ENCODE results near the gene USP21. TPM values are rescaled to one million over a fixed set of nuclear protein-coding genes. Genes with fewer than 3 reads are reported as not detected.

Gene USP21
- total and polyA plus RNA-seq, 8 donors = 7.9 to 25.3 (median 11.2) TPM

DNA sequence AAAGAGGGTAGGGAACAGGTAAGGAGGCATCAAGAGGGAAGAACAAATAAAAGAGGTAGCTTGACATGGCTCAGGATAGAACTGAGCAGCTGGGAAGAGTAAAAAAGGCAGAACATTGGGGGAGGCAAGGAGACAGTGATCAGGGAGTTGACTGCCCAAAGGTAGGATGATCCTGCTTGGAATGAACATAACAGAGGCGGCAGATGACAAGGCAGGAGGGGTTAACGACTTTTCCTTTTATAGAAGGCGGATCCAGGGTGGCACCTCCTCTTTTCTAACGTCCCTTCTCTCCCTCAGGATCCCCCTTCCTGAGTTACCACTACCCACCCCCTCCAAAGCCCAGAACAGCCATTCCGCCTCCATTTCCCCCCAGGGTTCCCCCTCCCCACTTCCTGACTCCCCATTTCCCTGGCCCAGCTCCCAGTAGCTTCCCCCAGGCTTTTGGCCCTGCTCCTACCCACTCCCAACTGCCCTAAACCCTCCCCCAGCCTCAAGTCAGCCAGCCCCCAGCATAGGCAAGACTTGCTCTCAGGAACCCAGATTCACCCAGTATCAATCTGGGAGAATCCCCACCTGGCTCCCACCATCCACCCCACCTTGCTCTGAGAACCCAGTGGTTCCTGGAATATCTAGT lies 40.3 kb downstream of the USP21 start:
- no peak for TF ChIP-seq CTCF (IDR thresholded peaks at IDR 0.05)
- no peak for ATAC-seq
- no peak for FAIRE-seq
- 58 to 80% methylated on average over 4 to 5 of the region's 5 CpGs for WGBS, 2 donors
- H3K4me3 ChIP-seq = no peak overlapping the region
- no peaks in the 10 kb centered on the region for H3K36me3 ChIP-seq
- no peaks in the 10 kb centered on the region for H3K27me3 ChIP-seq
- H3K9me3 ChIP-seq = no peaks in the 10 kb centered on the region
- H3K27ac ChIP-seq = peak overlapping the region in 1 of 4 donors; percentile 41
- intact Hi-C loops (cut with DNase I) = loop anchor here in 1 of 3 donors (10.0 kb wide), 1 partner anchor 175 kb away; no protein-coding TSS in a partner anchor
- H3K4me1 ChIP-seq = peaks cover 8 to 11% (median 9%) of the 10 kb centered on the region in 3 donors
- DNase-seq = no peak

DNA sequence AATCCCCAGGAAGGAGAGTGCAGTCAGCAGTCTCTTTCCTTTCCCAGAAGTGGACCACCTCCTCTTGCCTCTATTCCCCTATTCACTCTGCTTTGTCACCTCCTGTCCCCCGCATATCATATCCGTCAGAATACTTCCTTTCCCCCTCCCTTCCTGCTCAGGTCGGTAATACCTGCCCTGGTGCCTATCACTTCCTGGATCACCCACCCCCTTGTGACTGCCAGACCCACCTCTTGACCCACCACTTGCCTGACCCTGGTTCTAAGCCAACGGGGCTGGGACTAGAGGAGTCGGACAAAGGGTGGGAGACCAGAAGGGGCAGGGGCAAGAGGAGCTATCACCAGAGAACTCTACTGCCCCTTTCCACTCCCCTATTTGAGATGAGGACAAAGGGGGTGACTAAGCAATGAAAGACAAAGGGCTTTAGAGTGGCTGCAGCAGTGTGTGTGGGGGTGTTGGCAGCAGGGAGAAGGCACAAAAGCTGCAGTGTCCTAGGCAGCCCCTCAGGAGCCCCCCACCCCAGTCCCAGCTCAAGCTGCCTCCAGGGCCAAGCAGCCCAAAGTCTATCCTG lies 41.2 kb downstream of the USP21 start:
- H3K27ac ChIP-seq = peak overlapping the region in 3 of 4 donors; percentile 25 to 96 (median 87)
- no peaks in the 10 kb centered on the region for H3K36me3 ChIP-seq
- intact Hi-C loops (cut with DNase I) = no loop called here
- no peak for ATAC-seq
- no peaks in the 10 kb centered on the region for H3K9me3 ChIP-seq
- no peak for DNase-seq
- H3K4me1 ChIP-seq = peaks cover 8 to 11% (median 9%) of the 10 kb centered on the region in 3 donors
- H3K4me3 ChIP-seq = no peak overlapping the region
- WGBS, 2 donors = 67 to 79% methylated on average over 5 of the region's 5 CpGs
- no peaks in the 10 kb centered on the region for H3K27me3 ChIP-seq
- FAIRE-seq = no peak
- TF ChIP-seq CTCF (IDR thresholded peaks at IDR 0.05) = no peak

GRCh38 chr1:161200992-161201835 lies 41.9 kb downstream of the USP21 start:
- H3K4me1 ChIP-seq = peaks cover 8 to 11% (median 9%) of the 10 kb centered on the region in 3 donors
- FAIRE-seq (no peak), ATAC-seq (peak; percentile 1 to 23 (median 6))

More at GRCh38 chr1:161200992-161201835, 41.9 kb downstream of the USP21 start:
- DNase-seq = peak in 1 of 6 donors; percentile 27
- no peaks in the 10 kb centered on the region for H3K9me3 ChIP-seq
- H3K36me3 ChIP-seq = no peaks in the 10 kb centered on the region
- intact Hi-C loops (cut with DNase I) = no loop called here
- 82 to 84% methylated on average over 13 of the region's 13 CpGs for WGBS, 2 donors
- no peak for TF ChIP-seq CTCF (IDR thresholded peaks at IDR 0.05)
- H3K27ac ChIP-seq = peak overlapping the region; percentile 80 to 96 (median 88)
- H3K27me3 ChIP-seq = no peaks in the 10 kb centered on the region
- H3K4me3 ChIP-seq = peak overlapping the region; percentile 21 to 69 (median 60)
